Lower leg skin (tissue), 4 donors: ENCODE measurements around the gene EGFL6. TPM values are rescaled to one million over a fixed set of nuclear protein-coding genes. Genes with fewer than 3 reads are reported as not detected.

Experiments used
- DNase-seq, 2 donors: peaks; one replicate each; pipeline ENCODE4 v3.0.0-alpha.2; 2019; ENCODE audit warnings: low spot score in 2 of 2
- H3K4me3 ChIP-seq: fragments of 200-600 bp; sonication (generic); 2 replicates; pipeline ENCODE4 v1.5.1; 2017; ENCODE audit warnings: mild to moderate bottlenecking, low read depth; ENCODE audit not compliant: poor library complexity, severe bottlenecking
- POLR2A ChIP-seq, 2 donors: fragments of 450-650 bp; IDR thresholded peaks; one replicate each; pipeline ENCODE4 v1.6.1; 2016 to 2017; ENCODE audit warnings: antibody characterized with exemption in 2 of 2, mild to moderate bottlenecking in 1 of 2, moderate library complexity in 1 of 2
- WGBS, 2 donors: methylation state at CpG; one replicate each; pipeline ENCODE4 v1.1.5; 2018; 5-methylcytosine and 5-hydroxymethylcytosine counted together
- intact Hi-C: fragments of 100-400 bp; cut with DNase I; formaldehyde crosslinking; loops from one replicate; pipeline ENCODE4 v1.15.0; 2023; ENCODE audit warnings: low total_unique reads
- total RNA-seq, 4 donors: library from RNA; depleted of rRNA; stranded (reverse); fragments of >200 nt; gene quantifications; one replicate each; pipeline ENCODE4 v1.1.0, GENCODE V29; 2016
- TF ChIP-seq, protein P1 (sequence below), 3 donors: fragments of 450-650 bp; IDR thresholded peaks; one replicate each; pipeline ENCODE4 v1.5.1; 2016; ENCODE audit warnings: antibody characterized with exemption in 3 of 3, mild to moderate bottlenecking in 3 of 3, moderate library complexity in 2 of 3

The EGFL6 gene
- total RNA-seq, 4 donors from 2014 or later = 0.13 to 0.38 (median 0.32) TPM; not detected in 1

DNA sequence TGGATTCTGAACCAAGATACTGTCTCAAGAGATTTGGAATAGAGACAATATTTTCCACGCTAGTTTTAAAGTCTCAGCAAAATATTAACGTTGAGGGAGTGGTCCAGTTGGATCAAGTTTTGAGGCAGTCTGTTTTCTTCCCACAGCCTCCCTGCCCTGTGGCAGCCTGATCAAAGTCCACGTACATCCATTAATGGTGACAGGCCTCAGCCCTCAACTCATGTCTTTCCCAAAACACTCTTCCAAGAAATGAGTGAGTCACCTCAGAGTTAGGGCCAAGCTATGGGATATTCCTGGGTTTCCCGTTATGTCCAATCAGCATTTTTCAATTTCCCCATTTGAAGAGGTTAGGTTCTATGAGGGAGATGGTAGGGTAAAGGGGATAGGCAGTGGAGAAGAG, 28.5 kb downstream of the EGFL6 start:
- intact Hi-C loops = no loop called here
- no peak overlapping the region for H3K4me3 ChIP-seq
- TF ChIP-seq, protein P1, sequence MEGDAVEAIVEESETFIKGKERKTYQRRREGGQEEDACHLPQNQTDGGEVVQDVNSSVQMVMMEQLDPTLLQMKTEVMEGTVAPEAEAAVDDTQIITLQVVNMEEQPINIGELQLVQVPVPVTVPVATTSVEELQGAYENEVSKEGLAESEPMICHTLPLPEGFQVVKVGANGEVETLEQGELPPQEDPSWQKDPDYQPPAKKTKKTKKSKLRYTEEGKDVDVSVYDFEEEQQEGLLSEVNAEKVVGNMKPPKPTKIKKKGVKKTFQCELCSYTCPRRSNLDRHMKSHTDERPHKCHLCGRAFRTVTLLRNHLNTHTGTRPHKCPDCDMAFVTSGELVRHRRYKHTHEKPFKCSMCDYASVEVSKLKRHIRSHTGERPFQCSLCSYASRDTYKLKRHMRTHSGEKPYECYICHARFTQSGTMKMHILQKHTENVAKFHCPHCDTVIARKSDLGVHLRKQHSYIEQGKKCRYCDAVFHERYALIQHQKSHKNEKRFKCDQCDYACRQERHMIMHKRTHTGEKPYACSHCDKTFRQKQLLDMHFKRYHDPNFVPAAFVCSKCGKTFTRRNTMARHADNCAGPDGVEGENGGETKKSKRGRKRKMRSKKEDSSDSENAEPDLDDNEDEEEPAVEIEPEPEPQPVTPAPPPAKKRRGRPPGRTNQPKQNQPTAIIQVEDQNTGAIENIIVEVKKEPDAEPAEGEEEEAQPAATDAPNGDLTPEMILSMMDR (IDR thresholded peaks at IDR 0.05) = no peak
- no peak for TF ChIP-seq POLR2A (IDR thresholded peaks at IDR 0.05)
- WGBS, 2 donors = 28 to 43% methylated on average over 4 of the region's 4 CpGs
- no peak for DNase-seq

DNA sequence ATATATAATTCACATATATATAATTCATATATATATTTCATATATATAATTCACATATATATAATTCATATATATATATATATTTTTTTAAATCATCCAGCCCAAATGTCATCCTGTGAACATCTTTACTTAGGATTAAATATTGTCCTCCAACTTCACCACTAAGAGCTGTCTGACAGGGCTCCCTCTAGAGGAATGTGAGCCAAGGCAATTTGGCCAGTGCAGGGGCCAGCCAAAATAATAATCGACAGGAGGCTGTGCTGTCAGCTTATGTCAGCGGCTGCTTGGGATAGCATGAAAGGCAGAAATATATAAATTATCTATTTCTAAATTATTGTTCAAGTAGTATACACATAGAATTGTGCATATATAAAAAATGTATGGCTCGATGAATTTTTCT, 29.5 kb downstream of the EGFL6 start:
- TF ChIP-seq, protein P1 (IDR thresholded peaks at IDR 0.05) = no peak
- H3K4me3 ChIP-seq = no peak overlapping the region
- no peak for DNase-seq
- WGBS, 2 donors = 72 to 82% methylated on average over 3 of the region's 3 CpGs
- intact Hi-C loops = no loop called here

DNA sequence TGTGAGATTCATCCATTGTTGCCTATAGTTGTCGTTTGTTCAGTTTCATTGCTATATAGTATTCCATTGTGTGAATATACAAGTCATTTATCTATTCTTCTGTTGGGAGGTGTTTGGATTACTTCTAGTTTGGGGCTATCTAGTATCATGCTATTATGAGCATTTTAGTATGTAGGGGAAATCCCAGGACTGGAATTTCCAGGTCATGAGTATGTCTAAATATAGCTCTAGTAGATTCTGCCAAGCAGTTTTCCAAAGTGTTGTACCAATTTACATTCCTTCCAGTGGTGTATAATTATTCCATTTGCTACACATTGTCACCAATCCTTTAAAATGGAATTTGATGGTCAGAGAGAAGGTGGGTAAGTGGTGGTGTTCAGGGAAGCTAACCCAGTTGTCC, 30.1 kb downstream of the EGFL6 start:
- H3K4me3 ChIP-seq = no peak overlapping the region
- TF ChIP-seq, protein P1 (IDR thresholded peaks at IDR 0.05) = no peak
- no peak for TF ChIP-seq POLR2A (IDR thresholded peaks at IDR 0.05)
- no peak for DNase-seq
- WGBS, 2 donors = 88 to 93% methylated on average over 1 of the region's 1 CpG
- intact Hi-C loops = no loop called here

DNA sequence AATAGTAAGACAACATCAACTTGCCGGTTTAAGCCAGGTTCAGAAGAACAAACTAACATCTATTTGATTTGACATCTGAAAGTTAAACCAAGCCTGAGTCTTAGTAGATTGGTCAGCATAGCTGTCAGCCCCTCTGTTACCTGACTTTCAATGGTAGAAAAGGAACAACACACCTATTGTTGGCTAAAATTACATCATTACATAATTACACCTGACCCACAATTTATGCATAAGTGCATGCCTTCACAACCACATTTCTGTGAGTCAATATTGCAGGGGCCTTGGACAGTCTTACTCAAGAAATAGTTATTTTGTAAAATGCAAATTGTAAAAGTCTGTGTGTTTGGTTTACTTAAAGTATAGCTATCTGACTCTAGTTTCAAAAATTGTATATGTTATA, 36.2 kb downstream of the EGFL6 start:
- DNase-seq = no peak
- WGBS, 2 donors = 89 to 96% methylated on average over 1 of the region's 1 CpG
- H3K4me3 ChIP-seq = no peak overlapping the region
- TF ChIP-seq POLR2A (IDR thresholded peaks at IDR 0.05) = no peak
- TF ChIP-seq, protein P1 (IDR thresholded peaks at IDR 0.05) = no peak
- intact Hi-C loops = no loop called here

DNA sequence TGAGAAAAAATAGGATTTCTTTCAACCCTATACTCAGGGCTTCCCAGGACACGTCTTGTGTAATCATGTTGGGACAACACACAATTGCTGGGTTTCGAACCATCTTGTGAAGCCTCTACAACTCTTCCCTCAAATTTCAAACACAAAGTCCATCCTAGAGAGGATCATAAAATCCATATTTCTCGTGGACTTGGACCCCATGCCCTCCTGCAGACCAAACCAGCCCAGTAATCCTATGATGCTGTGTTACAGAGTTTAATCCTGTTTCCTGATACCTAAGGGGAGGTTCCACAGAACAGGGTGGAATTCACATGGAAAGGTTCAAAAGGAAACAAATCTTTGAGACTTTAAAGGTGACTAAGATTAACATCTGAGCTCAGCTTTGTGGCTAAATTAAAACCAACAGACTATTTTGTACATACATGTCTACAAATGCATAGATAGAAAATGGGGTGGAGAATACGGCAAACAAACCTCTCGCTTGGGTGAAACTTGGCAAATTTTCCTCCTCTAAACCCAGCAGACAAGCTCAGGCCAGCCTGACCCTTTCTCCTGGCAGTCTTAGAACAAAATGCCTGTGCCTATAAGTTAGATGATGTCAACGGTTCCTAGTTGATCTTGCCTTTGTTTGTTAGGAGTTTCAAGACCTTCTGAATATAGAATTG, 38.1 kb downstream of the EGFL6 start:
- TF ChIP-seq, protein P1 (IDR thresholded peaks at IDR 0.05) = no peak
- TF ChIP-seq POLR2A (IDR thresholded peaks at IDR 0.05) = no peak
- 53 to 75% methylated on average over 6 of the region's 6 CpGs for WGBS, 2 donors
- DNase-seq = no peak
- H3K4me3 ChIP-seq = no peak overlapping the region
- intact Hi-C loops = no loop called here

DNA sequence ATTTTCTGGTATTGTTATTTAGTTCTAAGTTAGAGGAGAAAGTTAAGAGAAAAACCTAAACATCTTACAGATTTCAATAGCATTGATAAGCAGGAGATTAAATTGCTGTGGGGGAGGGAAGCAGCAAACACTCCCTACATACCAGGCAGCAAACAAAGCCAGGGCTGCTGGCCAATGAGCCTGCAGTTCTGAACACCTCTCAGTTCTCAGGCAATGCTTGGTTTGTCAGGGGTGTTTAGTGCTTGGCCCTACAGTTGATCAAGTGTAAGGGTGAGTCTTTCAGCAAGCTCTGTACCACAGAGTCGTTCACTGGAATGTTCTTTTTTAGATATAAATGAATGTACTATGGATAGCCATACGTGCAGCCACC, 38.6 kb downstream of the EGFL6 start:
- 40 to 59% methylated on average over 2 of the region's 2 CpGs for WGBS, 2 donors
- no peak overlapping the region for H3K4me3 ChIP-seq
- no peak for DNase-seq
- TF ChIP-seq, protein P1 (IDR thresholded peaks at IDR 0.05) = no peak
- no peak for TF ChIP-seq POLR2A (IDR thresholded peaks at IDR 0.05)
- intact Hi-C loops = no loop called here
